SK-N-SH treated with all-trans-retinoic acid at 6 μM for 48 hours (cell line): ENCODE measurements around the gene GLI3.

Source experiments
- ATAC-seq: fragments of 200-7000 bp; cut with Tn5 transposase; 3 replicates; pipeline ENCODE4 v1.9.1; 2020; ENCODE audit warnings: mild to moderate bottlenecking, moderate library complexity
- BACH2 ChIP-seq: fragments of 250-450 bp; sonication (Bioruptor Pico); IDR thresholded peaks from 2 replicates; pipeline ENCODE4 v1.9.0; 2021; ENCODE audit warnings: mild to moderate bottlenecking, borderline replicate concordance
- CSDC2 ChIP-seq: fragments of 250-450 bp; sonication (Bioruptor Pico); IDR thresholded peaks from 2 replicates; pipeline ENCODE4 v1.5.0; 2020; ENCODE audit warnings: mild to moderate bottlenecking, moderate library complexity
- ESRRG ChIP-seq: fragments of 250-450 bp; sonication (Bioruptor Pico); IDR thresholded peaks from 2 replicates; pipeline ENCODE4 v1.6.1; 2021; ENCODE audit warnings: mild to moderate bottlenecking
- GLIS3 ChIP-seq: fragments of 250-450 bp; sonication (Bioruptor Pico); IDR thresholded peaks from 2 replicates; pipeline ENCODE4 v1.5.0; 2020; ENCODE audit warnings: mild to moderate bottlenecking, moderate library complexity
- ISL1 ChIP-seq: fragments of 250-450 bp; sonication (Bioruptor Pico); IDR thresholded peaks from 2 replicates; pipeline ENCODE4 v2.1.2; 2022; ENCODE audit warnings: mild to moderate bottlenecking, moderate library complexity
- OSR1 ChIP-seq: fragments of 250-450 bp; sonication (Bioruptor Pico); IDR thresholded peaks from 2 replicates; pipeline ENCODE4 v1.8.0; 2022; ENCODE audit warnings: moderate library complexity, mild to moderate bottlenecking, inconsistent platforms
- PATZ1 ChIP-seq: fragments of 250-450 bp; sonication (Bioruptor Pico); IDR thresholded peaks from 2 replicates; pipeline ENCODE4 v1.8.0; 2020; ENCODE audit warnings: mild to moderate bottlenecking, moderate library complexity, borderline replicate concordance
- POU6F1 ChIP-seq: fragments of 250-450 bp; sonication (Bioruptor Pico); IDR thresholded peaks from 2 replicates; pipeline ENCODE4 v1.8.0; 2021; ENCODE audit warnings: low read depth, mild to moderate bottlenecking, moderate library complexity, borderline replicate concordance
- PPARA ChIP-seq: fragments of 250-450 bp; sonication (Bioruptor Pico); IDR thresholded peaks from 2 replicates; pipeline ENCODE4 v1.5.0; 2020; ENCODE audit warnings: mild to moderate bottlenecking, borderline replicate concordance
- RARB ChIP-seq: fragments of 250-450 bp; sonication (Bioruptor Pico); IDR thresholded peaks from 2 replicates; pipeline ENCODE4 v1.8.0; 2021; ENCODE audit warnings: mild to moderate bottlenecking, moderate library complexity
- SNAI2 ChIP-seq: fragments of 250-450 bp; sonication (Bioruptor Pico); IDR thresholded peaks from 2 replicates; pipeline ENCODE4 v1.5.0; 2020; ENCODE audit warnings: mild to moderate bottlenecking, moderate library complexity
- TOX ChIP-seq: fragments of 250-450 bp; sonication (Bioruptor Pico); IDR thresholded peaks from 2 replicates; pipeline ENCODE4 v1.8.0; 2021; ENCODE audit warnings: mild to moderate bottlenecking, moderate library complexity, borderline replicate concordance
- TSHZ2 ChIP-seq: fragments of 250-450 bp; sonication (Bioruptor Pico); IDR thresholded peaks from 2 replicates; pipeline ENCODE4 v1.5.0; 2020; ENCODE audit warnings: mild to moderate bottlenecking, moderate library complexity
- ZC3H10 ChIP-seq: fragments of 250-450 bp; sonication (Bioruptor Pico); IDR thresholded peaks from 2 replicates; pipeline ENCODE4 v1.5.1; 2021; ENCODE audit warnings: mild to moderate bottlenecking, moderate library complexity
- ZFP3 ChIP-seq: fragments of 250-450 bp; sonication (Bioruptor Pico); IDR thresholded peaks from 2 replicates; pipeline ENCODE4 v1.5.0; 2020; ENCODE audit warnings: mild to moderate bottlenecking, moderate library complexity
- ZFP30 ChIP-seq: fragments of 450-650 bp; formaldehyde crosslinking; IDR thresholded peaks from 2 replicates; pipeline ENCODE4 v1.5.0; 2022; ENCODE audit warnings: mild to moderate bottlenecking, moderate library complexity
- ZNF70 ChIP-seq: fragments of 450-650 bp; formaldehyde crosslinking; IDR thresholded peaks from 2 replicates; pipeline ENCODE4 v1.5.0; 2020; ENCODE audit warnings: mild to moderate bottlenecking, moderate library complexity
- TF ChIP-seq, protein P1 (sequence below): fragments of 250-450 bp; sonication (Bioruptor Pico); IDR thresholded peaks from 2 replicates; pipeline ENCODE4 v1.5.1; 2020; ENCODE audit warnings: low read depth, mild to moderate bottlenecking, moderate library complexity
- TF ChIP-seq, protein P2 (sequence below): fragments of 250-450 bp; sonication (Bioruptor Pico); IDR thresholded peaks from 2 replicates; pipeline ENCODE4 v1.5.1; 2021; ENCODE audit warnings: mild to moderate bottlenecking, moderate library complexity

GLI3 gene

DNA sequence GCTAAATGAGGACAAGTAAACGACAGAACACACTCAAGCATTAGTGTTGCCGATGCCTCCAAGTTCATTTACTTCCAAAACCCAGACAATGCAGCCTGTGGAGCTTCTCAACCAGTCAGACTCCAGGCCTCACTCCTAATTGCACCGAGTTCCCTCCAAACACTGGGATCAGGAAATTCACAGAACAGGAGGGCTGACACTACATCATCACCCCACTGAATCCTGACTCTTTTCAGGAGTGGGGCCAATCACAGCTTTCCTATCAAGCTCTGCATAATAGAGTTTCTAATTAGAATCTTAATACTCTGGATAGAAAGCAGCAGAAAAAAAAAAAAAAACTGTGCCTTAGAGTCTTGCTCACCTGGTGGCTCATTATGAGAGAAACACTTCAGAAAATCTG is 103.7 kb downstream of the GLI3 start:
- TF ChIP-seq ZC3H10, result no peak
- no peak for ATAC-seq

GRCh38 chr7:42128703-42129102 is 108.3 kb downstream of the GLI3 start:
- no peak for TF ChIP-seq ZFP30 (CRISPR knock-in tag)
- TF ChIP-seq, protein P1, sequence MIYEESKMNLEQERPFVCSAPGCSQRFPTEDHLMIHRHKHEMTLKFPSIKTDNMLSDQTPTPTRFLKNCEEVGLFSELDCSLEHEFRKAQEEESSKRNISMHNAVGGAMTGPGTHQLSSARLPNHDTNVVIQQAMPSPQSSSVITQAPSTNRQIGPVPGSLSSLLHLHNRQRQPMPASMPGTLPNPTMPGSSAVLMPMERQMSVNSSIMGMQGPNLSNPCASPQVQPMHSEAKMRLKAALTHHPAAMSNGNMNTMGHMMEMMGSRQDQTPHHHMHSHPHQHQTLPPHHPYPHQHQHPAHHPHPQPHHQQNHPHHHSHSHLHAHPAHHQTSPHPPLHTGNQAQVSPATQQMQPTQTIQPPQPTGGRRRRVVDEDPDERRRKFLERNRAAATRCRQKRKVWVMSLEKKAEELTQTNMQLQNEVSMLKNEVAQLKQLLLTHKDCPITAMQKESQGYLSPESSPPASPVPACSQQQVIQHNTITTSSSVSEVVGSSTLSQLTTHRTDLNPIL (CRISPR knock-in tag), result no peak
- no peak for TF ChIP-seq ZFP3 (CRISPR knock-in tag)
- no peak for TF ChIP-seq PPARA (CRISPR knock-in tag)
- TF ChIP-seq, protein P2, sequence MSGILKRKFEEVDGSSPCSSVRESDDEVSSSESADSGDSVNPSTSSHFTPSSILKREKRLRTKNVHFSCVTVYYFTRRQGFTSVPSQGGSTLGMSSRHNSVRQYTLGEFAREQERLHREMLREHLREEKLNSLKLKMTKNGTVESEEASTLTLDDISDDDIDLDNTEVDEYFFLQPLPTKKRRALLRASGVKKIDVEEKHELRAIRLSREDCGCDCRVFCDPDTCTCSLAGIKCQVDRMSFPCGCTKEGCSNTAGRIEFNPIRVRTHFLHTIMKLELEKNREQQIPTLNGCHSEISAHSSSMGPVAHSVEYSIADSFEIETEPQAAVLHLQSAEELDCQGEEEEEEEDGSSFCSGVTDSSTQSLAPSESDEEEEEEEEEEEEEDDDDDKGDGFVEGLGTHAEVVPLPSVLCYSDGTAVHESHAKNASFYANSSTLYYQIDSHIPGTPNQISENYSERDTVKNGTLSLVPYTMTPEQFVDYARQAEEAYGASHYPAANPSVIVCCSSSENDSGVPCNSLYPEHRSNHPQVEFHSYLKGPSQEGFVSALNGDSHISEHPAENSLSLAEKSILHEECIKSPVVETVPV (CRISPR knock-in tag), result no peak
- no peak for TF ChIP-seq ZNF70 (CRISPR knock-in tag)
- TF ChIP-seq RARB (CRISPR knock-in tag), result no peak
- no peak for TF ChIP-seq ISL1 (CRISPR knock-in tag)
- no peak for TF ChIP-seq POU6F1
- TF ChIP-seq GLIS3 (CRISPR knock-in tag), result no peak
- no peak for TF ChIP-seq PATZ1 (CRISPR knock-in tag)
- TF ChIP-seq CSDC2 (CRISPR knock-in tag), result no peak
- TF ChIP-seq TSHZ2 (CRISPR knock-in tag), result no peak
- no peak for TF ChIP-seq TOX (CRISPR knock-in tag)
- TF ChIP-seq ESRRG (CRISPR knock-in tag), result no peak
- TF ChIP-seq SNAI2 (CRISPR knock-in tag), result no peak
- no peak for ATAC-seq

GRCh38 chr7:42127232-42127622 is 109.8 kb downstream of the GLI3 start:
- no peak for ATAC-seq
- no peak for TF ChIP-seq PATZ1 (CRISPR knock-in tag)
- no peak for TF ChIP-seq BACH2
- TF ChIP-seq SNAI2 (CRISPR knock-in tag), result no peak
- TF ChIP-seq TSHZ2 (CRISPR knock-in tag), result no peak
- no peak for TF ChIP-seq OSR1 (CRISPR knock-in tag)
- no peak for TF ChIP-seq TOX (CRISPR knock-in tag)
- TF ChIP-seq ZFP30 (CRISPR knock-in tag), result no peak
- no peak for TF ChIP-seq RARB (CRISPR knock-in tag)
- TF ChIP-seq ZFP3 (CRISPR knock-in tag), result no peak
- TF ChIP-seq ISL1 (CRISPR knock-in tag), result no peak
- no peak for TF ChIP-seq POU6F1
- TF ChIP-seq ZNF70 (CRISPR knock-in tag), result no peak
